GM21390 (cell line): ENCODE measurements around the gene PPP4R4.

Experiments used
- ATAC-seq: cut with Tn5 transposase; IDR thresholded peaks from one replicate; pipeline ENCODE4 v1.9.1; 2021; ENCODE audit not compliant: unreplicated experiment

The PPP4R4 gene, protein sequence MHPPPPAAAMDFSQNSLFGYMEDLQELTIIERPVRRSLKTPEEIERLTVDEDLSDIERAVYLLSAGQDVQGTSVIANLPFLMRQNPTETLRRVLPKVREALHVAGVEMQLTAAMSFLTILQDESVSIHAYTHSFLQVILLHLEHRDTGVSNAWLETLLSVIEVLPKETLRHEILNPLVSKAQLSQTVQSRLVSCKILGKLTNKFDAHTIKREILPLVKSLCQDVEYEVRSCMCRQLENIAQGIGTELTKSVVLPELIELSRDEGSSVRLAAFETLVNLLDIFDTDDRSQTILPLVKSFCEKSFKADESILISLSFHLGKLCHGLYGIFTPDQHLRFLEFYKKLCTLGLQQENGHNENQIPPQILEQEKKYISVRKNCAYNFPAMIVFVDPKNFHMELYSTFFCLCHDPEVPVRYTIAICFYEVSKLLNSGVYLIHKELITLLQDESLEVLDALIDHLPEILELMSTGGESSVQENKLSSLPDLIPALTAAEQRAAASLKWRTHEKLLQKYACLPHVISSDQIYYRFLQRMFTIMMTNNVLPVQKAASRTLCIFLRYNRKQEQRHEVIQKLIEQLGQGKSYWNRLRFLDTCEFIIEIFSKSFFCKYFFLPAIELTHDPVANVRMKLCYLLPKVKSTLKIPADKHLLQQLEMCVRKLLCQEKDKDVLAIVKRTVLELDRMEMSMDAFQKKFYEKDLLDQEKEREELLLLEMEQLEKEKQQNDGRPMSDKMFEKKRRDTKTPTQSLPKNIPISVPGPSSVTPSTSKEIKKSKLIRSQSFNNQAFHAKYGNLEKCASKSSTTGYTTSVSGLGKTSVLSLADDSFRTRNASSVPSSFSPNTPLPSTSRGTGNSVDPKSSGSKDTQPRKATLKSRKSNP

DNA sequence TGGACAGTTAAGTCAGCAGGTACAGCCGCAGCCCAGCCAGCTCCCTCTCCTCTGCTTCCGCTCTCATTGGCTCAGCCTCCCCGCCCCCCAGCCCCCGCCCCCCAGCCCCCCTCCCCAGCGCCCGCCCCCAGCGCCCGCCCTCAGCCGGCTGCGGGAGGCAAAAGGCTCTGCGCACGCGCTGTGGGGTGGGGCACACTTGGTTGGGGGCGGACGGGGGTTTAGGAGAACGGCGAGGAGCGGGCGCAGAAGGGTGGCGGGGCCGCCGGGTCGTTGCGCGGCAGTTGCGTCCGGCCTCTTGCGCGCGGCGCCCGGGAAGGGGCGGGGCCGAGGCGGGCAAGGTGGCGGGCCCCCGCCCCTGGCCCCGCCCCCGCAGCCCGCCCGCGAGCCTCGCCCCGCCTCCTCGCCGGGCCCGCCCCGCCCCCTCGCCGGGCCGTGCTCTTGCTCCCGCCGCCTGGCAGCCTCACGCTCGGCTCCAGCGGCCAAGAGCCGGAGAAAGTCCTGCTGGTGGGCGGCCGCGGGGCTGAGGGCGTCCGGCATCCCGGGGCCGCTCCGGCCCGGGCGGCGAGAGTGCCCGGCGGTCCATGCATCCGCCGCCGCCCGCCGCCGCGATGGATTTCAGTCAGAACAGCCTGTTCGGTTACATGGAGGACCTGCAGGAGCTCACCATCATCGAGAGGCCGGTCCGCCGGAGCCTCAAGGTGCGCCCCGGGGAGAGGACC, at the start of gene PPP4R4:
TSS of gene PPP4R4 (plus strand) at position 438 of the 719 bp plus-strand sequence. CDS start at position 582, 144 bp downstream.
- ATAC-seq, result peak; percentile 83

GRCh38 chr14:94124582-94125377, 49.3 kb upstream of the PPP4R4 start:
- ATAC-seq, result no peak

DNA sequence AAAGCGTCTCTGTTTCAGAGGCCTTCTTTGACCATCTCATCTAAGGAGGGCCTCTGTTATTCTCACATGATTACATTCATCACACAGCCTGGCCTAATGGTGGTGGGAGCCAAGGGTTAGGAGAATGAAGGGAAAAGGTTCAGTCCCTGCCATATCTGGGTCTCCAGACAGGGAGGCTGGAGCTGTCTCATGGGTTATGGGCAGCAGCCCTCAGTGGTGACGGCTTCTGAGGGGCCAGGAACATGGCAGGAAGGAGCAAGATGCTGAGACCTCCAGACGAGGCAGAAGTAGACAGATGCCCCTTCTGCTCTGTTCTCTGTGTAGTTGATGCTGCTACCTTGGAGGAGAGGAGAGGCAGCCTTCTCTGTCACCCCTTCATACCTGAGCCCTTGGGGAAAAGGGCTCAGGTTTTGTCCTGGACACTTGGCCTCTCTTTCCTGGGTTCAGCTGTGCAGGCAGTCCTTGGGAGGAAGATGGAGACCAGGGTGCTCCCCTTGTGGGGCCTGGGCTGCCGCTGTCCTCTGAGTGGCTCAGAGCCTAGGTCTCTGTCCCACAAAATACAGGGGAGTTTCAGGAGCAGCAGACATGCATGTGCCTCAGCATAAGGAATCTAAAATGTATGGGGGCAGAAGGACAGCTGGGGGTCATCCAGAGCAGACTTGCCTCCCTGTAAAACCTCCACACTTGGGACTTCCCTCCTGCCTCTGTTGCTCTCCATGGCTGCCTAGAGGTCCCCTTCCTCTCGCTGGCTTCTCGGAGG, 48.3 kb upstream of the PPP4R4 start:
- no peak for ATAC-seq

GRCh38 chr14:94126419-94126677, 47.8 kb upstream of the PPP4R4 start:
- no peak for ATAC-seq

- ATAC-seq, result no peak
These were observed 47.3 kb upstream of the PPP4R4 start for GRCh38 chr14:94126800-94127199.

DNA sequence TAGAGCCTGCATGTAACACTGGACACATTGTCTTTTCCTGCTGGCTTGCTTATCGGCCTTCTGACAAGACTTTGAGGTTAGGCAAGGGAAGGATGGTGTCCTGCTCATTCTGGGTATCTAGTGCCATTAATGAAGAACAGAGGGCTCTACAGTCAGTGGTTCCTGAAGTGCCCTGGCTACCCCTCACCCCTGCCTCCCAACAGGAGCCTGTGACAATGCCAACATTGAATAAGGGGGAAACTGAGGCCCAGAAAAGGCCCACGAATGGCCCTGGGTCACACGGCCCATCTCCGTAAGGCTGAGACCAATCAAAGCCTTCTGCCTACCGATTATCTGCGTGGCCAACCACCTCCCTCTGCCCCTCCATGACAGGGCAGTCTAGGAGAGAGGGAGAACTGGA, 46.8 kb upstream of the PPP4R4 start:
- ATAC-seq, result no peak

GRCh38 chr14:94128216-94128839, 45.8 kb upstream of the PPP4R4 start:
- no peak for ATAC-seq

GRCh38 chr14:94129111-94129757, 44.9 kb upstream of the PPP4R4 start, which contains the start of gene IFI27L2:
Gene IFI27L2 (minus strand): TSS chr14:94129604. CDS start chr14:94129564, 40 bp downstream.
- peak; percentile 86 for ATAC-seq

DNA sequence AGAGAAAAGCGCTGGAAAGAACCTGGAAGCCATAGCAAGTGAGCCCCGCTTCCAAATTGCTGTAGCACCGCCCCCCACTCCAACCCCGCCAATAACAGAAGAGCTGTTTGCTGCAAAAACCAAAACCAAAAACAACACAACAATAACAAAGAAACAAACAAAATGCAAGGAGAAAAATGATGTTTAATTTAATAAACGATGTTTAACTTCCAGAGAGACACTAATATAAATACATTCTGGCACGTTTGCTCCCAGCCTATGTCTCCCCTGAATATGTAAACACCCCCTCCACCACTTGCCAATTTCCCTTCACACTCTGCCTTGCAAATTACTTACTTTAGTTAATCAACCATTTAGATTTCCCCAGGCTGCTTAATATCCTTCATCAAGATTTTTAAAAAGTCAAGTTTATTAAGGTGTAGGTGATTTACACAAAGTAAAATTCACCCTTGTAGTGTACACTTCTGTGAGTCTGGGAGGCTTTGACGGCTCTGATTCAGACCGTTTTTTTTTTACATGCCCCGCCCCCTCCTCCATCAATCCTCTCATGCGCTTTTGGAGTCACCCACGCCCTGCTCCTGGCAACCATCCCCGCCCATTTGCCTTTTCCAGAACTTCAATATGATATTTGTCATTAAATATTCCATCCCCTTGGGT, 44.2 kb upstream of the PPP4R4 start:
- ATAC-seq, result no peak

- no peak for ATAC-seq
These were observed 41.7 kb upstream of the PPP4R4 start for GRCh38 chr14:94132285-94132887.

GRCh38 chr14:94135476-94135875, 38.6 kb upstream of the PPP4R4 start:
- ATAC-seq, result no peak

DNA sequence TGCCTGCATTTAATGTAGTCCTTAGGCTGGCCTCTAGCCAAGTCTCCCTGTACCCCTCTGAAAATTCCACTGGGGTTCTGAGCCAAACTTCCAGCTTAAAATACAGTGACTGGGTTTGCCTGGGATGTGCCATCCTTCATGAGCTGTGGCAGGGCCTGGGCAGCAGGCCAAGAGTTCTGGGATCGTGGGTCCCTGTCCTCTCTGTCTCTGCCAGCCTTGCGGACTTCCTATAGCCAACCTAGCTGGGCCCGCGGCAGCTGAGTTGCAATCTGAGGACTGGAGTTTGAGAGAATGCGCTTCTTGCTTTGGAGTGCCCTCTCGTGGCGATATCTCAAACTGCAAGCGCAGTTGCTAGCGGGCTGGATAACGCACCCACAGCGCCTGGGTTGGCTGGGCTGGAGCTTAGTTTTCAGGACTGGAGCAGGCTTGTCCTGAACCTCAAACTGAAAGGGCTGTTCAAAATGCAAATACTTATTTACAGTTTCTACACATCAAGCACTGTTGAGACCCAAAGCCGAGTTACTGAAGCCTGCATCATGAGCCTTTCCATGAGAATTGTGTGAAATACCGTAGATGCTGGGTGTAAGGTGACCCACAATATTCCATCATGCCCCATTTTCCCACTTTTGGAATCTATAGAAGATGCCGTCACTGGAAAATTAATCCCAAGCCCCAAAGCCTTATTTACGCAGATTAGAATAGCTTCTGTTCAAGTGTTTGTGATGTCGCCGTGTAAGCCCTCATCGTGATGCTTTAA, 37.4 kb upstream of the PPP4R4 start:
- peak; percentile 85 for ATAC-seq

- ATAC-seq, result no peak
These were observed 35.9 kb upstream of the PPP4R4 start for GRCh38 chr14:94138251-94138650.

DNA sequence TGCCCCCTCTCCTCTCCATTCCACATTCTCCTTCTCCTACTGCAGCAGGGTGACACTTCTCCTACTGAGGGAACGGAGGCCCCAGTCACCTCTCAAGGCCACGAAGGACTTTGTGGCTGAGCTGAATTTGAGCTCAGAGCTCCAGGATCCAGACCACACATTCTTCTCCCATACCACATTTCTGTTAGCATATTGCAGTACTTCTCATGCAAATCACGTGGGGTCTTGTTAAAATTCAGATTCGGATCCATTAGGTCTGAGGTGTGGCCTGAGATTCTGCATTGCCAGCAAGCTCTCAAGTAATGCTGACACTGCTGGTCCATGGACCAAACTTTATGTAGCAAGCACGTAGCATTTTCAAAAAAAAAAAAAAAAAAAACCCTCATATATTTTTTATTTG, 35.1 kb upstream of the PPP4R4 start:
- no peak for ATAC-seq

DNA sequence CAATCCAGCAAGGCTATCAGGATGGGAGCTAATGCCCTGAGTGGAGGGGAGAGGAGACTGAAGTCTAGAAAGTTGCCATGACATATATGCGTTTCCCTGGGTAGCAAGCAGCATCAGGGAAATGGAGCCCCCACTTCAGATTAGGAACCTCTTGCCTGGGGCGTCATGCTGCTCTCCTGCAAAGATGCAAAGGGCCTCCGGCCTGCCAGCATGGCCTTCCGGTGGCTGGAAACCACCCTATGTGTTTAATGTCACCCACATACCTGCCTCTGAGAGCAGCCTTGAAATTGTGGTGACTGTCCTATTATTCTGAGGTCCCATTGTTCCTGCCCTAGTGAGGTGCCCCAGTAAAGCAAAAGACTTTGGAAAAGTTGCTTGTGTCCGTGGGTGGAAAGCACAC, 34.7 kb upstream of the PPP4R4 start:
- ATAC-seq, result no peak

- ATAC-seq, result no peak
These were observed 31.9 kb upstream of the PPP4R4 start for GRCh38 chr14:94142247-94142646.

DNA sequence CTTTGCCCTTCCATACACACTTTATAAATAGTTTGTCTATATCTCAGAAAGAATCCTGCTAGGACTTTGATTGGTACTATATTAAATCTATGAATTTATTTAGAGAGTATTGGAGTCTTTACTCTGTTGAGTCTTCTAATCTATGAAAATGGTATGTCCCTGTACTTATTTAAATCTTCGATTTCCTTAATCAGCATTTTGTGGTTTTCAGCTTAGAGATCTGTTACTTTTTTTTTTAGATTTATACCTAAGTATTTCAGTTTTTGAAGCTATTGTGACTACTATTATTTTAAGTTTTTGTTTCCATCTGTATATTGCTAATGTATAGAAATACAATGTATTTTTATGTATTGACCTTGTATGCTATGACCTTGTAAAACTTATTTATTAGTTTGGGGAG, 31.3 kb upstream of the PPP4R4 start:
- no peak for ATAC-seq
